Measurements from ENCODE around the gene RFC2. TPM values are rescaled to one million over a fixed set of nuclear protein-coding genes. Genes with fewer than 3 reads are reported as not detected.

Gene RFC2
- polyA plus RNA-seq, 2 of the 4 experiments (the other 2 are of a cell fraction) = 44.6 to 71.2 TPM

DNA sequence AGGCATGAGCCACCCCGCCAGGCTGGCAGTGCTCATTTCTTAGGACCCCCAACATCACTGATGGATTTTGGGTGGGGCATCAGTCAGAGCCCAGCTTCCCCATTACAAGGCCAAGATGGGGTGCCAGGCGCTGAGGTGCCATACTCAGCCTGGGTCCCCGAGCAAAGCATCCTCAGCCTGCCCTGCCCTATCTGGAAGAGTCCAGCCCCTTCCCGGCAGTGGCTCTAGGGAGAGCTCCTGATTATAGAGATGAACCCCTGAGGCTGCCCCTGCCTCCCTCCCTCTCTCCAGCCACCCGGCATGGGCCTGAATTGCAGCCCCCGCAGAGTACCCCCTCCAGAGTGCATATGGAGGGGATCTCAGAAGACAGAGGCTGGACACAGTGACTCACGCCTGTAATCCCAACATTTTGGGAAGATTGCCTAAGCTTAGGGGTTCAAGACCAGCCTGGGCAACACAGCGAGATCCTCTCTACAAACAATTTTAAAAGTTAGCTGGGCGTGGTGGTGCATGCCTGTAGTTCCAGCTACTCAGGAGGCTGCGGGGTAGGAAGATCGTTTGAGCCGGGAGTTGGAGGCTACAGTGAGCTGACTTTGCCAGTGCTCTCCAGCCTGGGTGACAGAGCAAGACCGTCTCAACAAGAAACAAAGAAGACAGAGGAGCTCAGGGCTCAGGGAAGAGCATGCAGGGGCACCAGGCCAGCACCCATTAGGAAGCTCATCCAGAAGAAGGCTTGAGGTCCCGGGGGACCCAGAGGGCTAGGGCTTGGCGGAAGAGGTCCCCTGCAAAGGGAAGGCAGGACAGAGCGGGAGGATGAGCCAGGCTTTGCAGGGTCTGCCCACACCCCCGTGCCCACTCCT is 31.1 kb downstream of the RFC2 start:
- CTCF ChIA-PET = interaction anchor here (0.7 to 28.4 kb wide), 5 partner anchors 11 to 174 kb away, joined by 4 to 684 read pairs (median 4); no protein-coding TSS in a partner anchor
- no peak for FAIRE-seq
- POLR2A ChIA-PET = interaction anchor here (0.6 kb wide), 1 partner anchor 359 kb away, joined by 3 read pairs; no protein-coding TSS in a partner anchor
- Histone ChIP-seq H3K4me1 (peaks cover 18% of the 10 kb centered on the region), H3K4me3 (no peak overlapping the region), H3K27ac (peak overlapping the region in 1 of 2 experiments; percentile 45; a peak in 2 of 6 replicates), H3K9me3 (no peaks in the 10 kb centered on the region), H3K4me2 (no peak overlapping the region)
- TF ChIP-seq FOXS1 (CRISPR knock-in tag; IDR thresholded peaks at IDR 0.05) = no peak
- TF ChIP-seq, protein P1, sequence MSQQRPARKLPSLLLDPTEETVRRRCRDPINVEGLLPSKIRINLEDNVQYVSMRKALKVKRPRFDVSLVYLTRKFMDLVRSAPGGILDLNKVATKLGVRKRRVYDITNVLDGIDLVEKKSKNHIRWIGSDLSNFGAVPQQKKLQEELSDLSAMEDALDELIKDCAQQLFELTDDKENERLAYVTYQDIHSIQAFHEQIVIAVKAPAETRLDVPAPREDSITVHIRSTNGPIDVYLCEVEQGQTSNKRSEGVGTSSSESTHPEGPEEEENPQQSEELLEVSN (IDR thresholded peaks at IDR 0.05; ENCODE audit: borderline replicate concordance, low read depth) = no peak
- TF ChIP-seq, protein P2, sequence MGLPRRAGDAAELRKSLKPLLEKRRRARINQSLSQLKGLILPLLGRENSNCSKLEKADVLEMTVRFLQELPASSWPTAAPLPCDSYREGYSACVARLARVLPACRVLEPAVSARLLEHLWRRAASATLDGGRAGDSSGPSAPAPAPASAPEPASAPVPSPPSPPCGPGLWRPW (IDR thresholded peaks at IDR 0.05) = no peak
- TF ChIP-seq TFCP2L1 (CRISPR knock-in tag; IDR thresholded peaks at IDR 0.05) = no peak
- TF ChIP-seq TP53 (CRISPR knock-in tag; IDR thresholded peaks at IDR 0.05) = no peak
- TF ChIP-seq MAFK (IDR thresholded peaks at IDR 0.05; ENCODE audit: partially characterized antibody) = no peak
- TF ChIP-seq MAZ (IDR thresholded peaks at IDR 0.05; ENCODE audit: borderline replicate concordance, low read depth, low read length) = no peak
- TF ChIP-seq SREBF2 (IDR thresholded peaks at IDR 0.05) = no peak
- TF ChIP-seq RFX5 (IDR thresholded peaks at IDR 0.05) = no peak
- TF ChIP-seq, protein P3, sequence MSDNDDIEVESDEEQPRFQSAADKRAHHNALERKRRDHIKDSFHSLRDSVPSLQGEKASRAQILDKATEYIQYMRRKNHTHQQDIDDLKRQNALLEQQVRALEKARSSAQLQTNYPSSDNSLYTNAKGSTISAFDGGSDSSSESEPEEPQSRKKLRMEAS (IDR thresholded peaks at IDR 0.05) = no peak
- TF ChIP-seq, protein P4, sequence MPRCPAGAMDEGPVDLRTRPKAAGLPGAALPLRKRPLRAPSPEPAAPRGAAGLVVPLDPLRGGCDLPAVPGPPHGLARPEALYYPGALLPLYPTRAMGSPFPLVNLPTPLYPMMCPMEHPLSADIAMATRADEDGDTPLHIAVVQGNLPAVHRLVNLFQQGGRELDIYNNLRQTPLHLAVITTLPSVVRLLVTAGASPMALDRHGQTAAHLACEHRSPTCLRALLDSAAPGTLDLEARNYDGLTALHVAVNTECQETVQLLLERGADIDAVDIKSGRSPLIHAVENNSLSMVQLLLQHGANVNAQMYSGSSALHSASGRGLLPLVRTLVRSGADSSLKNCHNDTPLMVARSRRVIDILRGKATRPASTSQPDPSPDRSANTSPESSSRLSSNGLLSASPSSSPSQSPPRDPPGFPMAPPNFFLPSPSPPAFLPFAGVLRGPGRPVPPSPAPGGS (IDR thresholded peaks at IDR 0.05) = no peak
- TF ChIP-seq JUNB (IDR thresholded peaks at IDR 0.05) = no peak
- no peak for TF ChIP-seq SMC3 (IDR thresholded peaks at IDR 0.05)
- no peak for TF ChIP-seq NR3C1 (IDR thresholded peaks at IDR 0.05)
- no peak for TF ChIP-seq POLR2A (IDR thresholded peaks at IDR 0.05; ENCODE audit: low read length)
- DNase-seq (ENCODE audit: low read depth in 1 of 2, low spot score in 1 of 2) = no peak
- peak in 1 of 2 experiments; percentile 9; a peak in 1 of 6 replicates for ATAC-seq
- 82% methylated on average over 17 of the region's 17 CpGs for WGBS (ENCODE audit: missing lambda C conversion rate)

DNA sequence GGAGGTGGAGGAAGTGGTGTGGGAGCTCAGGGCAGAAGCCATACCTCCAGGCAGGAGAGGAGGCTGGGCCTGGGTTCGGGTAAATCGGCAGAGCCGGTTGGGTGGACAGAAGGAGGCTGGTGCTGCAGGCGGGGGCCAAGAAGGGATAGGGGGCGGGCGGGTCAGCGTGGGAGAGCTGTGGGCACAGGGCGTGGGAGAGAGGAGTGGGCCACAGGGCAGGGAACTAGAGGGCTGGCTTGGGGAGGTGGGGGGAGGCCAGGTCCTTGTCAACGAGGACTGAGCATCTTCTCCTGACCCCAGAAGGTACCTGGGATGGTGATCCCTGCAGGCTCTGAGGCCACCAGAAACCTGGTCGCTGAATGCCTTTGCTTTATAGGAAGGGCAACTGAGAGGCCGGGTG is 32.5 kb downstream of the RFC2 start:
- DNase-seq (ENCODE audit: low read depth in 1 of 2, low spot score in 1 of 2) (no peak), FAIRE-seq (no peak), ATAC-seq (no peak)
- CTCF ChIA-PET = interaction anchor here (1.4 to 28.4 kb wide), 3 partner anchors 16 to 175 kb away, joined by 4 to 684 read pairs (median 92); no protein-coding TSS in a partner anchor
- Histone ChIP-seq H3K27ac (peak overlapping the region; percentile 74 to 83), H3K9me3 (no peaks in the 10 kb centered on the region), H3K4me3 (no peak overlapping the region), H3K4me2 (no peak overlapping the region; the same call in 2 of the 3 replicates), H3K4me1 (peaks cover 18% of the 10 kb centered on the region)
- no peak for TF ChIP-seq ESRRA (IDR thresholded peaks at IDR 0.05; ENCODE audit: borderline replicate concordance, low read length)
- TF ChIP-seq RNF2 (IDR thresholded peaks at IDR 0.05; ENCODE audit: borderline replicate concordance, low read depth) = no peak
- TF ChIP-seq, protein P5, sequence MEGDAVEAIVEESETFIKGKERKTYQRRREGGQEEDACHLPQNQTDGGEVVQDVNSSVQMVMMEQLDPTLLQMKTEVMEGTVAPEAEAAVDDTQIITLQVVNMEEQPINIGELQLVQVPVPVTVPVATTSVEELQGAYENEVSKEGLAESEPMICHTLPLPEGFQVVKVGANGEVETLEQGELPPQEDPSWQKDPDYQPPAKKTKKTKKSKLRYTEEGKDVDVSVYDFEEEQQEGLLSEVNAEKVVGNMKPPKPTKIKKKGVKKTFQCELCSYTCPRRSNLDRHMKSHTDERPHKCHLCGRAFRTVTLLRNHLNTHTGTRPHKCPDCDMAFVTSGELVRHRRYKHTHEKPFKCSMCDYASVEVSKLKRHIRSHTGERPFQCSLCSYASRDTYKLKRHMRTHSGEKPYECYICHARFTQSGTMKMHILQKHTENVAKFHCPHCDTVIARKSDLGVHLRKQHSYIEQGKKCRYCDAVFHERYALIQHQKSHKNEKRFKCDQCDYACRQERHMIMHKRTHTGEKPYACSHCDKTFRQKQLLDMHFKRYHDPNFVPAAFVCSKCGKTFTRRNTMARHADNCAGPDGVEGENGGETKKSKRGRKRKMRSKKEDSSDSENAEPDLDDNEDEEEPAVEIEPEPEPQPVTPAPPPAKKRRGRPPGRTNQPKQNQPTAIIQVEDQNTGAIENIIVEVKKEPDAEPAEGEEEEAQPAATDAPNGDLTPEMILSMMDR (IDR thresholded peaks at IDR 0.05) = no peak
- TF ChIP-seq BHLHE40 (IDR thresholded peaks at IDR 0.05; ENCODE audit: low read depth, low read length) = no peak
- WGBS (ENCODE audit: missing lambda C conversion rate) = 92% methylated on average over 8 of the region's 11 CpGs
- POLR2A ChIA-PET = no interaction called here
